GM06990 (cell line): ENCODE data around the gene PLSCR4.
"Not testable (repeated sequence)": the region's sequence is repeated elsewhere in the genome, so short reads cannot be mapped to it uniquely, and the experiment has no call there.

Experiments used
- DNase-seq: peaks from one replicate; pipeline ENCODE4 v3.0.0-alpha.2; 2011; ENCODE audit not compliant: insufficient read length; ENCODE audit errors: extremely low read depth
- H3K27me3 ChIP-seq: replicated peaks from 2 replicates; pipeline ENCODE4 v1.6.0; 2011; ENCODE audit warnings: low read length; ENCODE audit not compliant: control insufficient read depth, insufficient read depth
- H3K36me3 ChIP-seq: 2 replicates; pipeline ENCODE4 v1.5.1; 2011; ENCODE audit warnings: low read length; ENCODE audit not compliant: control insufficient read depth, insufficient read depth
- H3K4me3 ChIP-seq: replicated peaks from 2 replicates; pipeline ENCODE4 v1.5.1; 2011; ENCODE audit warnings: low read depth, mild to moderate bottlenecking, control low read depth, low read length
- TF ChIP-seq, protein P1 (sequence below): IDR thresholded peaks from 2 replicates; pipeline ENCODE4 v1.5.1; 2011; ENCODE audit warnings: low read length, control low read depth, mild to moderate bottlenecking, inconsistent platforms; ENCODE audit not compliant: insufficient read depth, poor library complexity, severe bottlenecking

Gene PLSCR4

GRCh38 chr3:146250449-146251382 is at the start of gene PLSCR4:
Gene PLSCR4 (minus strand): TSS chr3:146251105. CDS start chr3:146222071, 29,034 bp downstream.
- Histone ChIP-seq H3K27me3 (no peaks in the 10 kb centered on the region; the same call in 1 of the 2 replicates), H3K4me3 (peak within 1 kb of the TSS; percentile 46), H3K36me3 (no peaks in the 10 kb centered on the region)
- TF ChIP-seq, protein P1, sequence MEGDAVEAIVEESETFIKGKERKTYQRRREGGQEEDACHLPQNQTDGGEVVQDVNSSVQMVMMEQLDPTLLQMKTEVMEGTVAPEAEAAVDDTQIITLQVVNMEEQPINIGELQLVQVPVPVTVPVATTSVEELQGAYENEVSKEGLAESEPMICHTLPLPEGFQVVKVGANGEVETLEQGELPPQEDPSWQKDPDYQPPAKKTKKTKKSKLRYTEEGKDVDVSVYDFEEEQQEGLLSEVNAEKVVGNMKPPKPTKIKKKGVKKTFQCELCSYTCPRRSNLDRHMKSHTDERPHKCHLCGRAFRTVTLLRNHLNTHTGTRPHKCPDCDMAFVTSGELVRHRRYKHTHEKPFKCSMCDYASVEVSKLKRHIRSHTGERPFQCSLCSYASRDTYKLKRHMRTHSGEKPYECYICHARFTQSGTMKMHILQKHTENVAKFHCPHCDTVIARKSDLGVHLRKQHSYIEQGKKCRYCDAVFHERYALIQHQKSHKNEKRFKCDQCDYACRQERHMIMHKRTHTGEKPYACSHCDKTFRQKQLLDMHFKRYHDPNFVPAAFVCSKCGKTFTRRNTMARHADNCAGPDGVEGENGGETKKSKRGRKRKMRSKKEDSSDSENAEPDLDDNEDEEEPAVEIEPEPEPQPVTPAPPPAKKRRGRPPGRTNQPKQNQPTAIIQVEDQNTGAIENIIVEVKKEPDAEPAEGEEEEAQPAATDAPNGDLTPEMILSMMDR, result no peak
- peak; percentile 18 for DNase-seq

- H3K27me3 ChIP-seq, H3K4me3 ChIP-seq, DNase-seq, H3K36me3 ChIP-seq: not testable (repeated sequence)
Measured at GRCh38 chr3:146293401-146293800, 42.5 kb upstream of the PLSCR4 start.

GRCh38 chr3:146283781-146284445 is 33.0 kb upstream of the PLSCR4 start:
- no peak overlapping the region for H3K4me3 ChIP-seq
- no peaks in the 10 kb centered on the region for H3K27me3 ChIP-seq
- DNase-seq, result no peak
- H3K36me3 ChIP-seq, result no peaks in the 10 kb centered on the region
- TF ChIP-seq, protein P1, result no peak

- DNase-seq, result no peak
- TF ChIP-seq, protein P1, result no peak
- H3K27me3 ChIP-seq, result no peaks in the 10 kb centered on the region
- H3K4me3 ChIP-seq, result no peak overlapping the region
- H3K36me3 ChIP-seq, result no peaks in the 10 kb centered on the region
Measured at GRCh38 chr3:146280864-146281263, 30.0 kb upstream of the PLSCR4 start.

- Histone ChIP-seq H3K36me3 (no peaks in the 10 kb centered on the region), H3K27me3 (no peaks in the 10 kb centered on the region), H3K4me3 (no peak overlapping the region)
- no peak for DNase-seq
- TF ChIP-seq, protein P1, result no peak
Measured at GRCh38 chr3:146279951-146280350, 29.0 kb upstream of the PLSCR4 start.

DNA sequence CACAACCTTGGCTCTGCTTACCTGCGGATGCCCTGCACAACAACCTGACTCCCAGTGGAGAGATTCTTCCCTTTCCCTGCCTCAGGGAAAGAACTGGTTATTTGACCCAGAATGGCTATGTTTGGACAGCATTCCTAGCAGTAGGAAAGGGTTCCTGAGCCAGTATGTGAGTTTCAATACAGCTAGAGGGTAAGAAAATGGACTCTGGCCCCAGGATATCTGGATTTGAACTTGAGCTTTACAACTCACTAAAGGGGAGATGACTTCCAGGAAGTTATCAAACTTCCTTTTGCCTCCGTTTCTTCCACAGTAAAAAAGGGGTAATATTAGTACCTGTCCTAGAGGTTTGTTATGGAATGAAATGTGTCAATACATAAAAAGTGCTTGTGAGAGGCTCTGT is 28.1 kb upstream of the PLSCR4 start:
- no peak for DNase-seq
- Histone ChIP-seq H3K4me3 (no peak overlapping the region), H3K36me3 (no peaks in the 10 kb centered on the region), H3K27me3 (no peaks in the 10 kb centered on the region)
- TF ChIP-seq, protein P1, result no peak
